Activated T-helper 9 cell treated with anti-CD3 and anti-CD28 coated beads, Interleukin-2, amount 50 U/mL, for 16 hours (primary cell): ENCODE results near the gene RPS14.

Source experiments
- DNase-seq: peaks from one replicate; pipeline ENCODE4 v3.0.0-alpha.2; 2020; ENCODE audit warnings: low read depth

RPS14 gene

DNA sequence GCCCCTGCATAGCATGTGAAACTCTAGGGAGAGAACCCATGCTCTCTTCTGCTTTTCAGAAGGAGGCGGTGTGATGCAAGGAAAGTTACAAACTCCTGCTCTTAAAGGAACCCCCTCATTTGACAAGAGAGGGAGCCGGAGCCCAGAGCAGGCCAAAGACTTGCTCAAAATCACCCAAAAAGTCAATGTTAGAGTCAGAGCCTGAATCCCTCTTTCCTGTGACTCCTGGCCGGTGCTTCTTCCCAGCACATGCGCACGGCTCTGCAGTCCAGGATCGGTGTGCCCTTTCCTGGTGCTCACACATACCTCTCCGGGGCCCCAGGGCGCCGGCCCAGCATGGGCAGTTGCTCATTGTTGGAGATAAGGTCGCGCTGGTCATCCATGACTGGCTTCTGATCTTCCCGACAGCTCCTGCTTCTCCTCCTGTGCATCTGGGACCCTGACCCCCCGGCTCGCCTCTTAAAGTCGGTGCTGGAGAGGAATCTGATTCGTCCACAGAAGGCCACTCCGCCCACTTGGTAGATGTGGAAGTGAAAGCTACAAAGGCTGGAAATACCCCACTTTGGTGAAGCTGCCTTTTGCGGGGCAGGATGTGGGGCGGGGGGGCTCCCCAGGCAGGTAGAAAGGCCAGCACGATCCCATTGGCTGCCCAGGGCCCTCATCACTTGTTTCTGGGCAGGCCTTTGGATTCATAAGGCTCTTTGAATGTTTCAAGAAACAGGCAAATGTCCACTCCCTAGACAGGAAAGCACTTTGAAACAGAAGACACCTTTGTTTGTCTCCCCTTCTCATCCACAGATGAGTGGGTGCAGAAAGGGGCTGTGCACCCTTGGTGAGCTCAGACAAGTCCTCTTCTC is 37.0 kb downstream of the RPS14 start, which contains the start of gene CD74:
Gene CD74 (minus strand): TSS at position 592 of the 857 bp plus-strand sequence. CDS start 161 bp downstream, at position 431.
- peak; percentile 86 for DNase-seq

DNA sequence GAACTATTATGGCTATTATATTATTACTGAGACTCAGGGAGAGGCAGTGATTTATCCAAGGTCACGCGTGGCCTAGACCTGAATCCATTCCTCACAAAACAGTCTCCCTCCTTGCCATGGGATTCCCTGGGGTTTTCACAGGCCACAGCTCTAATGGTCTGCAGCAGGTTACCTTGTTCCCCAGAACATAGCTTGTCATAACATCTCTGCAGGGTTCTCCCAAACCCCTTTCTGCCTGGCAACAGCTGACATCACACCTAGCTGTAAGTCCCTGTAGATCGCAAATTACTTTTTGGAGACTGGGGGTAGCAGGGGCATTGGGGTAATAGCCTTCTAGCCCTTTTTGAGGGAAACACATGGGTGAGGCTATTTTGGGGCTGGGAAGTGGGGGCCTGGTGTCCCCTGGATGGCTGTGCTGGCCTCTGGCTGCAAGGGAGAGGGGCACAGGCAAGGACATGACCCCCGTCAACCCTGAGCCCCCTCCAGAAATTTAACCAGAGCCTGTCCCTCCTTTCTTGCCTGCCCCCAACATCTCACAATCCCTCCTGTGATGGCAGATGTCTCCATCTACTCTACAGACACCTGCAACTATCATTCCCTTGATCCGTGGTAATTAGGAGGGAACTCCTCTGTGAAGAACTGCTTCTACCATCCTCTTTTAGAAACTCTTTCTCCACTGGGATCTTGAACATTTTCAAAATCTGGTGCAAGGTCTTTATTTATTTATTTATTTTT is 38.1 kb downstream of the RPS14 start:
- peak; percentile 38 for DNase-seq

DNA sequence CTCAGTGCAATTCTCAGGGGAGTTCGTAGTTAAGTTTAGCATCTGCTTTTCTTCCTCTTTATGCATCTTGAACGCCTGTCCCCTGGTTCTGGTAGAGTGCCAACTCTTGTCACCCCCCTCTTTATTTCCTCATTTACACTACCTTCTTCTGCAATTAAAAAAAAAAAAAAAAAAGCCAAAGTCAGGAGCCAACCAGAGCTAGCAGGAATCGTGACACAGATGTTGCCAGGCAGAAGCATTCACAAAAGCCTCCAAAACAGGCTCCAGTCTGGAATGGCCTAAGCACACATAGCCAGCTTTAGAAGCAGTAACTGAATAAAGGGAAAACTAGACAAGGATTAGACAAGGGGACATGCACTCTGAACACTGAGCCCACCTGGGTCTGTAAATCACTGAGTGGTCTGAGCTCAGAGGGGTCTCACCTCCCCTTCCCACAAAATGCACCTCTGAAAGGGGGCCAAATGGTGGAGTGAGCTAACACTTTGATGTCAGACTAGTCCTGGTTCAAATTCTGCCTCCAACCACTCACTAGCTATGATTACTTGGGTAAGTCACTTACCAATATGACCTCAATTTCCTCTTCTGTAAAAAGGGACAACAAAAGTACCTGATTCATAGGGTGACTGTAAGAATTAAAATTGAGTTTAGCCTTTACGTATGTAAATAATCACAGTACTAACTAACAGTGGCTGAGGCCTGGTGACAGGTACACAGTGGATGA is 38.9 kb downstream of the RPS14 start:
- DNase-seq, result no peak

DNA sequence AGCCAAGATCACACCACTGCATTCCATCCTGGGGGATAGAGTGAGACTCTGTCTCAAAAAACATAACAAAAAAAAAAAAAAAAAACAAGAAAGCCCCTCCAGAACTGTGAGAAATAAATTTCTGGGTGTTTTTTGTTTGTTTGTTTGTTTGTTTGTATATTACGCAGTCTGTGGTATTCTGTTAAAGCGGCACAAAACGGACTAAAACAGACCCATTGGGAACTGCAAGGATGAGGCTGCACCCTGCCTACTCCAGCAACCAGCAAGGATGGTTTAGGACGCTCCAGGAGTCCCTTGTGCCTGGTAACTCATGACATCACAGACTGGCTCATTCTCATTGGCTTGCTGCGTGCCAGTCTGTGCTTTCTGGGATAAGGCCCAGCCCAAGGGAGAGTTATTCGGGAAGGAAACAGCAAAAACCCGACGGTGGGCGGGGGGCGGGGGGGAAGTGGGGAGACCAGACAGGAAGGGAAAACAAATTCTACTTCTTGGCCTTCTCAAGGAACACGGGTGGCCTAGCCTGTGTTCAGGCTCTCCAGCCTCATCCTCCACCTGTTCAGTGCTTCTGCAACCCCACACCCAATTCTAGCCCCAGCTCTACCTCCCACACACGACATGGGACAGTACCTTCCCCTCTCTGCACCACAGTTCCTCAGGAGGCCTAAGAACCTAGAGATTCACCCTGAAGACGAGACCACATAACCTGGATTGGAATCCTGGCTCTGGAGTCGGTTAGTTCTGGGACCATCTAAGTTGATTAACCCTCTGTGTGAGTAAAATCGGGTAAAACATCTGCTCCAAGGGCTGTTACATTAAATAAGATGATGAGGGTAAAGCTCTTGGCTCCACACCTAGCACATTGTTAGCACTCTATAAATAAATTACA is 39.7 kb downstream of the RPS14 start:
- DNase-seq, result no peak

DNA sequence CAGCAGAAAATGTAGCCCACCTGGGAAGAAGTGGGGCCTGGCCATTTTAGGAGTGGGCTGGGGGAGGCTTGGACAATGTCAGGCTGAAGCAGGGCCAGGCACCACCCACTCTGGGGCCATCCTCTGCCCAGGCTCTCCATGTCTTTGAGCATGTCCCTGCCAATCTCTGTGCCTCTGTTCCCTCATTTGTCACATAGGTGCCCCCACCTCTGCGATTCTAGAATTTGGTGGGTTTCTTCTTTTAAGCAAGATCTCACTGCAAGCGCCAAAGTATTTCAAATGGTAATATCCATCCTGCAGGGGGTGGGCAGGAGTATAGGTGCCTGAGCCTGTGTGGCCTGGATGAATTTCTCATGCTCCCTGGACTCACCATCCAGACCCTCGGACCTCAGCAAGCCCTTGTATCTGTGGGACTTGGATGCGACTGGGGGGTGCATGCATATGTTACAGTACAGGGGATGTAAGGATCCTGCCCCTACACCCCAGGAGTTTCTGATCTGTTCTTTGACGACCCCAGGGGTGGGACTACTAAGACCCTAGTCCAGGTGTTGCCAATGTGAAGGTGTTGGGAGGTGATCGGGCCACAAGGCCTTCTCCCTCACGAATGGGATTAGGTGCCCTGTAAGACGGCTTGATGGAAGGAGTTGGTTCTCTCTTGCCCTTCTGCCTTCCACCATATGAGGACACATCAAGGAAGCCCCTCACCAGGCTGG is 41.2 kb downstream of the RPS14 start:
- DNase-seq, result no peak

DNA sequence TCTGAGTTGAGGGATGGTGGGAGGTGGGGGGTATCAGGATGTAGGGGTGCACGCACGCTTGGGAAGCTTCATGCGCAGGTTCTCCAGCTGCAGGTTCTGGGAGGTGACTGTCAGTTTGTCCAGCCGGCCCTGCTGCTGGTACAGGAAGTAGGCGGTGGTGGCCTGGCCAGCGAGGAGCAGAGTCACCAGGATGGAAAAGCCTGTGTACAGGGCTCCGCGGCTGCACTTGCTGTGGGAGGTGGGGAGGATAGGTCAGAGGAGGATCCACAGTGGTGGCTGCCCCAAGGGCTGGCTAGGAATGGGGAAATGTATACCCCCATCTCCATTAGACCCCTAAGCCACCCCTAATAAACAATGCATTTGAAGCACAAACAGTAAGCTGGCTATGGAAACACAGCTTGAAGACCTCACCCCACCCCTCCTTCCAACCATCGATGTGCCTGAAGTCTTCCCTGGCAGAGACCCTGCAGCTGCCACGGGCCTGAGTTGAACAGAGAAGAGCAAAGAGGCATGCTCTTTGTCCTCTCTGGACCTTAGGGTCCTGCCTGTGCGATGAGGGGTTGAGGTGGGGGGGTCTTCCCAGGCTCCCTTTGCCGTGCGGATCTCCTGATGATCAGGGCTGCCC is 42.3 kb downstream of the RPS14 start:
- DNase-seq, result no peak

DNA sequence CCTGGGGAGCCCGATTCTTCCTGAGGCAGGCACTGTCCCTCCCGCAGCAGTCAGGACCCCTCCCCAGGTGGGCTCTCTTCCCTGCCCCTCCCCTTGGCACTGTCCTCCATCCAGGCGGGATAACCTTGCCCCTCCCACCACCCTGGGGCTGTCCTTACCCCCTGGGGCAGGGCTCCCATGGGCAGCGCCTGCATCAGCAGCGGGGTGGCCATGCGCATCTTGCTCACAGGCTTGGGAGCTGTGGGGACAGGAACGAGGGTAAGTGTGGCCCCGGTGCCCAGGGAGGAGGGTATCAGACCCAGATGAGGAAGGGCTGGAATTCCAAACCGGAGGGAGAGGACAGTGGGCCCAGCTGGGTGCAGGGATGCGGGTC is 42.8 kb downstream of the RPS14 start:
- DNase-seq, result no peak

DNA sequence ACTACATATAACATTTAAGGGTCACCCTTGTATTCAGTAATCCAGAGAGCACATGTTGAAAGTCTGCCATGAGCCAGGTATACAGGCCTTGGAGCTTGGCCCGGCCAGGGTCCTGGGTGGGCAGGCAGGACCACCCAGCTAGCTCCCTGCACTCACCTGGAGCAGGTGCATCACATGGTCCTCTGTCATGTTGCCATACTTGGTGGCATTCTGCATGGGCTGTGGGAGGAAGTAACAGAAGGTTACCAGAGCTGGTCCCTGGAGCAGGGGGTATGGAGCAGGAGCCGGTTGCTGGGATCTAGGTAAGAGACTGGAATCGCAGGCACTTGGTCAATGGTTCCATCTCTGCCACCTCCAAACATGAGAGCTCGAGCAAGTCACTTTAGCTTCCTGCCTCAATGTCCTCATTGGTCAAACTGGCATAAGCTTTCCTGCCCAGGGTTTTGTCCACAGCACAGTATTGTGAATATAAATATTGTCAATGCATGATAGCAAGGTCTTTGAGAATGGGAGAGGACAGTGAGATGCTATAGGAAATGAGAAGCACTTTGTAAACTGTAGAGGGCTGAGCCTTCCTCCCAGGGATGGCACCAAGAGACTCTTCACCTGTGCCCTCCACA is 43.3 kb downstream of the RPS14 start:
- DNase-seq, result no peak

DNA sequence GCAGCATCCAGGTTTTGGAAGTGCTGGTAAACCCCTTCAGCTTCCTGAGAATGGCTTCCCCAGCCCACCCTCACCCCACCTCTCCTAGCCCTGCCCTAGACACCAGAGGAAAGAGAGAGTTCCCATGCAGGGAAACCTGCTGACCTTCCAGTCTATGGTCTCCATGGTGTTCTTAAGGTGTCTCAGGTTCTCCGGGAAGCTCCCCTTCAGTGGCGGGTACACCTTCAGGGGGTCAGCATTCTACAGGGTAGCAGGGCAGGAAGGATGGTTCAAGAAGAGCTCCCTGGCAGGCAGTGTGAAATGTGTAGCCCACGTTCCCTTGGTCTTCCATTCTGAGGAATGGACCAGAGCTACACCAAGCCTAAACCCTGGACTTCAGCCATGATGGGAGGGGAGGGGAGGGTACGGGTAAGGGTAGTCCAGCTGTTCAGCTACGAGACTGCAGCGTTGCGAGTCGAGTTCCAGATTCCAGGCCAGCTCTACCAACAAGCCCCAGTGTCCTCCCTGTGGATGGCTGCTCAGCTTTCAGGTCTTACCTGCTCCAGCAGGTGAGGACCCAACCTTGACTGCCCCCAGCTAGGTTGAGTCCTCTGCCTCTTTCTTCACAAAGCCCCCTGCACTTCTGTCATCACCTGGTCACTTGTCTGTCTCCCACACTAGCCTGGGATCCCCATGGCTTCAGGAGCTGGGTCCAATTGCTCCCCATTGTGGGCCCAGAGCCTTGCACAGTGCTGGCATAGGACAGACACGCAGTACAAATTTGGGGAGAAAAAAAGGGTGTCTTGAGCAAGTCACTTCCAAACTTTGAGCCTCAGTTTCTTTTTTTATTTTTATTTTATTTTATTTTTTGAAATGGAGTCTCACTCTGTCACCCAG is 44.4 kb downstream of the RPS14 start:
- DNase-seq, result no peak

DNA sequence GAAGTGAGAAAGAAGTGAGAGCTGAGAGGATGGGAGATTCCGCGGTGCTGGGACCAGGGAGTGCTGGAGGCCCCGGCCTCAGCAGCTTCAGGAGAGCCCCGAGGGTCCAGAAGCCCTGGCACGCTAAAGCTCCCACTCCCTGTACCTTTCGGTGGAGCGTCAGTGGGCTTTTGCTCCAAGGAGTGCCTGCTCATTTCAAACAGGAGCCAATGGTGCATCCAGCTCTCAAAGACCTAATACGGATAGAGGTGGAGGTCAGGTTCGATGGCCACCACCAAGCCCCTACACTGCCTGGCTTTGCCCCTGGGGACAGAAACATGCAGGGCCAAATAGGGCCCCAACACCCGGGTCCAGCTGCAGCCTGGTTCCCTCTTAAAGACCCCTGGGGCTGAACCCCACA is 45.0 kb downstream of the RPS14 start:
- DNase-seq, result no peak

DNA sequence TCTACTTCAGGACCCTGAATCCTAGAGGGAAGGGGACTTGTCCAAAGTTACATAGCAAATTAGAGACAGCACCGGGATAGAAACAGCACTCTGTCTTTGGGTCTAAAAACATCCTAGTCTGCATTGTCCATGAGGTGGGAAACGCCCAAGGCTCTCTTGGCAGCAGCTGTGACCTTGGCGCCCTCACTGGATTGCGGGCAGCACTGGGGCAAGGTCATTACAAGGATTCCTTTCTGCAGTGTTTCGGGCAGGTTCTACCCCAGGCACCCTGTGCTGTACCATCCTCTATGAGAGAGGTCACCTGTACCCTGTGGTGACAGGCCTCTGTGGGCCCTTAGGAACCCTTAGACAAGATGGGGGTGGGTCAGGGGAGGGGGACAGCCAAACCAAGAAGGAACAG is 45.4 kb downstream of the RPS14 start:
- DNase-seq, result no peak

DNA sequence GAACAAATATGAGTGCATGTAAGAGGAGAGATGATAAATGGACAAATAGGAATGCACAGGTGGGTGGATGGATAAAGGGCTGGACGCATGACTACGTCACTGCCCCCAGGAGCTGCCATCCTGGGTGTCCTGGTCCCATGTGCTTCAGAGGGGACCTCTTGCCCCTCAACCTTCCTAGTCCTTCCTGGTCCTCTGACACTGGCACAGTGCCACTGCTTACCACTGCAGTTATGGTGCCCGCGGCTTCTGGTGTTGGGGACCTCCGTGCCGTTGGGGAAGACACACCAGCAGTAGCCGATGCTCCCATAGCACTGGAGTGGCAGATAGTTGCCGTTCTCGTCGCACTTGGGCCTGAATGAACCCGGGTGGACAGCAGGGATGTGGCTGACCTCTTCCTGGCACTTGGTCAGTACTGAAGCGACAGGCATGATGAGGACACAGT is 46.6 kb downstream of the RPS14 start:
- DNase-seq, result no peak

DNA sequence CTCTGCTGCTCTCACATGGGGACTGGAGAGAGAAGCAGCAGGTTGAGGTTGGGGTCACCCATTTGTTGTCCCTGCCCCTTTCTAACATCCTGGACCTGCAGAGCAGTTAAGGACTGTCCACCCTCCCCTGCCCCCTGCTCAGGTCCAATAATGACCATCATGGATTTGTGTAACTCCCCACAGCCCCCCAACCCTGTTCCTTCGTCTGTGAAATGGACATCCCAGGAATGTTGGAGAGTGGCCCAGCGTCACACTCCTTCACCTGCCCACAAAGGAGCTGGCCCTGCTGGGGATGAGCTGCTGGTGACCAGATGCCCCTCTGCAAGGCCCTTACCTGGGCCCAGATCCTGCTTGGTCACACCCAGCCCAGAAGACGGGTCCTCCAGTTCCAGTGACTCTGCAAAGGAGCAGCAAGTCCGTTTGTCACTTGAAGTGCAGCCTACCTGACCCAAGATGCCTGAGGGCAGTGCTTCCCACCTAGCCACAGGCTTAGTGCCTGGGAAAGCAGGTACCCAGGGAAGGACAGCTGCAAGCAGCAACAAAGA is 47.2 kb downstream of the RPS14 start:
- no peak for DNase-seq

DNA sequence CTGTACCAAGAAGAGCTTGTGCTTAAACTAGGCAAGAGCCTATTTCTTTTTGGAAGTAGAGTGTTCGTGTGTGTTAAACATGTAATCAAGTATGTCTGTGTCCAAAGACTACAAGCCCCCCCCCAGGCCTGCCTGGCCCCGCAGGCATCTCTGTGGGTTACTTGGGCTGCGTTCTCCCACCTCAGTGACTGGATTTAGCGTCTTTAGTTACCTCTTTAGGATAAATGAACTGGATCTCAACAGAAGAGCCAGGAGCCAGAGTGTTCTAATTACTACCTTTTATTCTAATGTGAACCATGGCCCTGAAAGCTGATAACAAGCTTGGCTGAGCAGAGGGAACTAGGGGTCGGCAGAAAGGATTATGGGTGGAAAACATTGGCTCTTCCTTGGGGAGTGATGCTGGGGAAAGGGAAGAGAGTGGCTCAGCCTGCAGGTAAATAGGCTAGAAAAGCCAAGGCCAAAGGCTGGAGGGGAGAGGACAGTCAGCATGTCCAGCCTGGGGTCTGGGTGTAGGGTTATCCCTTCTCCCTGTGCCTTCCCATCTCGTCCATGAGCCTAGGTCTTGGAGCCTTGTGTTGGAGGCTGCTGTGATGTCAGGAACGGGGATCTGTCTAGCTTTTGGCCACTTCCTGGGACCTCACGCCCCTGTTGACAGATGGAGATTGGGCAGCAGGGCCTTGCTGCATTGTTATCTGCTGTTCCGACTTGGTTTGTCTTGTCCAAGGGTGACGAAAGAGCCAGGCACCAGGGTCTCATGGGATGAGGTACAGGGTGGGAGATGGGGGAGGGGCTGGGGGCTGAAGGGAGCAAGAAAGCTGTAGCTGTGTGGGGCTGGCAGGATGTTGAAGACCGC is 47.9 kb downstream of the RPS14 start:
- DNase-seq, result no peak

DNA sequence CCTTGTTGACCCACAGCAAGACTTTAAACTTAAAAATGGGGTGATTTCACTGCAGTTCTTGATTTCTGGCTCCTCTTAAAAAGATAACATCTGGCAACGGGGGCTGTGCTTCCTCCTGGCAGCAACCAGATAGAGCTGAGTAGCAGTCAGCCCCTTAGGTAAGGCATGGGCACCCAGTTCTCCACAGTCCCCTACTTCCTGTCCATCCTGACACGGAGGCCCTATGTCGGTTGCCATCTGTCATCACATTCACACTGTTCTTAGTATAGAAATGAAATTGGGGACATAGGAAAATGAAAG is 48.5 kb downstream of the RPS14 start:
- no peak for DNase-seq

DNA sequence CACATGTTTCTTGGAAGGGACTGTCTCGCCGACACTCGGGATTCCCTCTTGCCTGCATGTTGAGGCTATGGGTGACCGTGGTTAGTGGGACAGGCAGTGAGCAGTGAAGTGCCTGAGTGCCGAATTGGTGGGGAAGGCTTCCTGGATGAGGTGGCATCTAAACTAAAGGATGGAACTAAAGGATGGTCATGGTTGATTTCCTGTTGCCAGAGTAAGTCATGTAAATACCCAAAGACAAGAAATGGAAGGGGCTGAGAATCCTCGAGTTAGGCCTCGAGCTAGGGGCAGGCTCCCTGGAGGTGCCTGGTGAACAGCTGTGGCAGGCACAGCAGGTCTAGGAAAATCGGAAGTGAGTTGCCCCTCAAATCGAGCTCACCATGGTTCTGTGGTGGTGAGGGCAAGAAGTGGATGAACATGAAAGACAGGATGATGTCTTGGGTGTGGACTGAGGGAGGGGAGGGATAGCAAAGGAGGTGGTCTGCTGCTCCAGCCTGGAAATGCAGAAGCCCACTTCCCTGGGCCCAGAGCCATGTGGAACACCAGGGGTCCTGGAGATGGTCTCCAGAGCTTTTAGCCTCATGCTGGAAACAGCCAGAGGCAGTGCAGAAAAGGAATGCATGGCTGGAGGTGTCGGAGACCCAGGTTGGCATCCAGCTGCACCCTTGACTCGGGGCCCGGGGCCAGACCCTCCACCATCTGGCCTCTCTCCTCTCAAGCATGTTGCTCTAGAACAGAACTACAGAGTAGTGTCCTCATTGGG is 49.0 kb downstream of the RPS14 start:
- DNase-seq, result no peak

DNA sequence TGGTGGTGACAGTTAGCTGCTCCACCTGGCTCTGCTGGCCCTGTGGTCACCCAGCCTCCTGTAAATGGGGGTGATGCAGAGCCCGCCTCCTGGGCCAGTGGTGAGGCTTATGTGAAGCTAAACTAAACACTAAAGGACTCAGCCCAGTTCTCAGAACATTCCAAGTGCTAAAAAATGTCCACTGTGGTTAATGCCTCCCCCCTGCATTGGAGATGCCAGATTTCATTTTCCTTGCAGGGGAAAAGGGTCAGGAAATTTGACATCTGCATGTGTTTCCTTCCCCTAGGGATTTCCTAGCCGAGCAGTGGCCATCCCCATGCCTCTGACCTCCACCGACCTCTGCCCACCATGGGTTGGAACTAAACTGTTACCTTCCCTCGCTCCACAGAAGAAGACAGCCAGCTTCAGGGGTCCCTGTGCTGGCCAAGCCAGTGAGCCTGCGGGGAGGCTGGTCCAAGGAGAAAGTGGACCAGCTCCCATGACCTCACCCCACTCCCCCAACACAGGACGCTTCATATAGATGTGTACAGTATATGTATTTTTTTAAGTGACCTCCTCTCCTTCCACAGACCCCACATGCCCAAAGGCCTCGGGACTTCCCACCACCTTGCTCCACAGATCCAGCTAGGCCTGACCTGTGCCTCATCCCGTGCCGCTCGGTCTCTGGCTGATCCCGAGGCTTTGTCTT is 49.9 kb downstream of the RPS14 start:
- no peak for DNase-seq
